Measurements from ENCODE around the gene ARHGEF28.

GRCh38 chr5:73968729-73969128 is 342.7 kb downstream of the ARHGEF28 start:
- TF ChIP-seq CTCF (IDR thresholded peaks at IDR 0.05; ENCODE audit: borderline replicate concordance, extremely low read depth, low read length, poor library complexity, severe bottlenecking) = no peak
- no peak for TF ChIP-seq EZH2 (IDR thresholded peaks at IDR 0.05; ENCODE audit: borderline replicate concordance, low read depth, low read length, severe bottlenecking)

Data from DND-41 (cell line).